Lower leg skin (tissue), 4 donors: ENCODE measurements around the gene SMPD2. TPM values are rescaled to one million over a fixed set of nuclear protein-coding genes. Genes with fewer than 3 reads are reported as not detected.

Source experiments
- DNase-seq, 2 donors: peaks; one replicate each; pipeline ENCODE4 v3.0.0-alpha.2; 2019; ENCODE audit warnings: low spot score in 2 of 2
- H3K4me3 ChIP-seq: fragments of 200-600 bp; sonication (generic); 2 replicates; pipeline ENCODE4 v1.5.1; 2017; ENCODE audit warnings: mild to moderate bottlenecking, low read depth; ENCODE audit not compliant: poor library complexity, severe bottlenecking
- POLR2A ChIP-seq, 2 donors: fragments of 450-650 bp; IDR thresholded peaks; one replicate each; pipeline ENCODE4 v1.6.1; 2016 to 2017; ENCODE audit warnings: antibody characterized with exemption in 2 of 2, mild to moderate bottlenecking in 1 of 2, moderate library complexity in 1 of 2
- WGBS, 2 donors: methylation state at CpG; one replicate each; pipeline ENCODE4 v1.1.5; 2018; 5-methylcytosine and 5-hydroxymethylcytosine counted together
- intact Hi-C: fragments of 100-400 bp; cut with DNase I; formaldehyde crosslinking; loops from one replicate; pipeline ENCODE4 v1.15.0; 2023; ENCODE audit warnings: low total_unique reads
- total RNA-seq, 4 donors: library from RNA; depleted of rRNA; stranded (reverse); fragments of >200 nt; gene quantifications; one replicate each; pipeline ENCODE4 v1.1.0, GENCODE V29; 2016
- TF ChIP-seq, protein P1 (sequence below), 3 donors: fragments of 450-650 bp; IDR thresholded peaks; one replicate each; pipeline ENCODE4 v1.5.1; 2016; ENCODE audit warnings: antibody characterized with exemption in 3 of 3, mild to moderate bottlenecking in 3 of 3, moderate library complexity in 2 of 3

Gene SMPD2, protein sequence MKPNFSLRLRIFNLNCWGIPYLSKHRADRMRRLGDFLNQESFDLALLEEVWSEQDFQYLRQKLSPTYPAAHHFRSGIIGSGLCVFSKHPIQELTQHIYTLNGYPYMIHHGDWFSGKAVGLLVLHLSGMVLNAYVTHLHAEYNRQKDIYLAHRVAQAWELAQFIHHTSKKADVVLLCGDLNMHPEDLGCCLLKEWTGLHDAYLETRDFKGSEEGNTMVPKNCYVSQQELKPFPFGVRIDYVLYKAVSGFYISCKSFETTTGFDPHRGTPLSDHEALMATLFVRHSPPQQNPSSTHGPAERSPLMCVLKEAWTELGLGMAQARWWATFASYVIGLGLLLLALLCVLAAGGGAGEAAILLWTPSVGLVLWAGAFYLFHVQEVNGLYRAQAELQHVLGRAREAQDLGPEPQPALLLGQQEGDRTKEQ
- total RNA-seq: 10 to 100 TPM; 17.4 to 24.9 (median 20.8) TPM

DNA sequence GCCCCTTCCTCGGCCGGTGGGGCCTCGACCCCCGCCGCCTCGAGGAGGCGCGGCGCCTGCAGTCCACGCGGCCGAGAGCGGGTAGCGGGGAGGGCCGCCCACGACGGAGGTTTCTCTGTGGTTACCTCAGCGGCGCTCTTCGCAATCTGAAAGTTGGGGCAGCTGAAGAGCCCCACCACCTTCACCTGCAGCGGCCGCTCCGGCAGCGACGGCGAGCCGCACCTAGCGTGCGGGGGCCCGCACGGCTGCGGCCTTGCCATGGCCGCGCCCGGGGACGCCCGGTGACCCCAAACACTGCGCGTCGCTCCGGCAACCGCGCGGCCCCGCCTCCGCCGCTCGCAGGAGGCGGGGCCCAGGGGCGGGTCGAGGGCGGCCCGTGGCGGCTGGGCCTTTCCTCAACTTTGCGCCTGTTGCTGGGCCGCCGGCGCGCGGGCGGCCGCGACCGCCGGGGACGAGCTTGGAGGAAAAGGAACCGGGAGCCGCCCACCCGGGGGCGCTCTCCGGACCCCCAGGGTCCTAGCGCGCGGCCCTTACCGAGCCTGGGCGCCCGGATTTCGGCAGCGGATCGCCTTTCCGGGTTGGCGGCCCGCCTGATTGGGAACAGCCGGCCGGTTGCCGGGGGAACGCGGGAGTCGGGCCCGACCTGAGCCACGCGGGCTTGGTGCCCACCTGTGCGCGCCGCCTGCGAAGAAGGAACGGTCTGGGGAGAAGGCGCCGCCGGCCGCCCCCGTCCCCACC lies at the start of gene SMPD2, which contains the start of gene PPIL6:
Gene SMPD2 (plus strand): TSS at position 394 of the 738 bp plus-strand sequence. CDS start 398 bp downstream, outside the sequence.
Gene PPIL6 (minus strand): TSS at position 298 of the 738 bp plus-strand sequence. CDS start 38 bp downstream, at position 260.
- peak within 1 kb of the TSS; percentile 74 for H3K4me3 ChIP-seq
- 0 to 1% methylated on average over 12 to 28 of the region's 102 CpGs for WGBS, 2 donors
- intact Hi-C loops: no loop called here
- TF ChIP-seq POLR2A (IDR thresholded peaks at IDR 0.05): no peak
- TF ChIP-seq, protein P1, sequence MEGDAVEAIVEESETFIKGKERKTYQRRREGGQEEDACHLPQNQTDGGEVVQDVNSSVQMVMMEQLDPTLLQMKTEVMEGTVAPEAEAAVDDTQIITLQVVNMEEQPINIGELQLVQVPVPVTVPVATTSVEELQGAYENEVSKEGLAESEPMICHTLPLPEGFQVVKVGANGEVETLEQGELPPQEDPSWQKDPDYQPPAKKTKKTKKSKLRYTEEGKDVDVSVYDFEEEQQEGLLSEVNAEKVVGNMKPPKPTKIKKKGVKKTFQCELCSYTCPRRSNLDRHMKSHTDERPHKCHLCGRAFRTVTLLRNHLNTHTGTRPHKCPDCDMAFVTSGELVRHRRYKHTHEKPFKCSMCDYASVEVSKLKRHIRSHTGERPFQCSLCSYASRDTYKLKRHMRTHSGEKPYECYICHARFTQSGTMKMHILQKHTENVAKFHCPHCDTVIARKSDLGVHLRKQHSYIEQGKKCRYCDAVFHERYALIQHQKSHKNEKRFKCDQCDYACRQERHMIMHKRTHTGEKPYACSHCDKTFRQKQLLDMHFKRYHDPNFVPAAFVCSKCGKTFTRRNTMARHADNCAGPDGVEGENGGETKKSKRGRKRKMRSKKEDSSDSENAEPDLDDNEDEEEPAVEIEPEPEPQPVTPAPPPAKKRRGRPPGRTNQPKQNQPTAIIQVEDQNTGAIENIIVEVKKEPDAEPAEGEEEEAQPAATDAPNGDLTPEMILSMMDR (IDR thresholded peaks at IDR 0.05): no peak
- DNase-seq: peak; percentile 83 to 96

DNA sequence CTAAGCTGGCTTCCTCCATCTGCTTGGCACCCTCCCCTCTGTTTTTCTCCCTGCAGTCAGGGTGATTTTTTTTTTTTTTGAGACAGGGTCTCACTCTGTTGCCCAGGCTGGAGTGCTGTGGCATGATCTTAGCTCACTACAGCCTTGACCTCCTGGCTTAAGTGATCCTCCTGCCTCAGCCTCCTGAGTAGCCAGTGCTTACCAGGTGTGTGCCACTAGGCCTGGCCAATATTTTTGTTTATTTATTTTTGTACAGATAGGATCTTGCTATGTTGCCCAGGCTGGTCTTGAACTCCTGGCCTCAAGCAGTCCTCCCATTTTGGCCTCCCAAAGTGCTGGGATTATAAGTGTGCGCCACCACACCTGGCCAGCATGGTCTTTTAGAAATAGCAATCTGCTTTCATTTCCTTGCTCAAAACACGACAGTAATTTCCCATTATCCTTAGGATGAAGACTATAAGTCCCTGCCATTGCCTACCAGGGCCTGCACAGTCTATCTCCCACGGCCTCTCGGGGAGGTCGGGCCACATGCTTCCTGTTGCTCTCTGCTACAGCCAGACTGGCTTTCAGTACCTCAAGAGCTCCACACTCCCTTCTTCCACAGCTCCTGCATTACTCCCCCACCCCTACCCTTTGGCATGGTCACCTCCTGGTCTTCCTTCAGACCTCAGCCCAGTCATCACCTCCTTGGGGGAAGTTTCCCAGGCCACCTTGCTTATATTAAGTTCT lies 47.2 kb upstream of the SMPD2 start:
- 72 to 83% methylated on average over 5 of the region's 5 CpGs for WGBS, 2 donors
- no peak overlapping the region for H3K4me3 ChIP-seq
- intact Hi-C loops: no loop called here
- no peak for DNase-seq
- no peak for TF ChIP-seq POLR2A (IDR thresholded peaks at IDR 0.05)
- TF ChIP-seq, protein P1 (IDR thresholded peaks at IDR 0.05): no peak

DNA sequence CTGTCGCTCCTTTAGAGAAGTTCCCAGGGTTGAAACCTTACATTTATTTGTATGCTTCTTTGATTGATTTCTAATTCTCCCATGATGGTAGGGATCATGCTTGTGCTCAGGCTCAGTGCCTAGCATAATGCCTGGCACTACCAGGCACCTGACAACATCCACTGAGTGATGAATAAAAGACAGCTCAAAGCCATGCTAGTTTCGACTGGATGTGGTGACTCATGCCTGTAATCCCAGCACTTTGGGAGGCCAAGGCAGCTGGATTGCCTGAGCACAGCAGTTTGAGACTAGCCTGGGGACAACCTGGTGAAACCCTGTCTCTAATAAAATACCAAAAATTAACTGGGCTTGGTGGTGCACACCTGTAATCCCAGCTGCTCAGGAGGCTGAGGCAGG lies 46.6 kb upstream of the SMPD2 start:
- no peak for TF ChIP-seq POLR2A (IDR thresholded peaks at IDR 0.05)
- TF ChIP-seq, protein P1 (IDR thresholded peaks at IDR 0.05): no peak
- intact Hi-C loops: no loop called here
- WGBS, 2 donors: 54 to 67% methylated on average over 2 of the region's 2 CpGs
- H3K4me3 ChIP-seq: no peak overlapping the region
- DNase-seq: no peak

DNA sequence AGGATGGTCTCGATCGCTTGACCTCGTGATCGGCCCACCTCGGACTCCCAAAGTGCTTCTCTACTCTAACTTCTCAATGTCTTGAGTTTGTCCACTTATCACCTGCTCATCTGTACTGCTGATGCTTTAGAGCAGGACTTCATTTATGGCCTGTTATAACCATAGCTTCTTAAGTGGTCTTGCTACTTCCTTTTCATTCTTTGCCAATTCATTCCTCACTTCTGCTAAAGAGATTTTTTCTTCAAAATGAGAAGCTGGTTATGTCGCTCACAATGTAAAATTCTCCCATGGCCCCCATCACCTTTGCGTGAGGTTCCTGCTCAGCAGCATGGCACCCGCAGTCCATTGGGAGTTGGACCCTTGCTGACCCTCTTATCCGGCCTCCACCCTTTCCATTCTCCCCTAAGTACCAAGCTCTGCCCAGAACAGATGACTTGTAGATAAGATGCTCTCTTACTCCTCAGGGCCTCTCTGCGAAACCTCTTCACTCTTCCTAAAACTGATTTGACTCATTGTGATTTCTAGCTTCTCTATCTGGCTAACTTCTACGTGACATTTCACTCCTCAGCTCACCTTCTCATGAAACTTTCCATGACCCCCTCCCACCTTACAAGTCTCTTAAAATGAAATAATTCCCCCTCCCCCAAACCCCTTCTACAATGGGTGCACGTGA lies 44.3 kb upstream of the SMPD2 start:
- DNase-seq: peak in 1 of 2 donors; percentile 14
- WGBS, 2 donors: 93 to 96% methylated on average over 12 of the region's 12 CpGs
- TF ChIP-seq POLR2A (IDR thresholded peaks at IDR 0.05): no peak
- TF ChIP-seq, protein P1 (IDR thresholded peaks at IDR 0.05): no peak
- H3K4me3 ChIP-seq: no peak overlapping the region
- intact Hi-C loops: no loop called here

DNA sequence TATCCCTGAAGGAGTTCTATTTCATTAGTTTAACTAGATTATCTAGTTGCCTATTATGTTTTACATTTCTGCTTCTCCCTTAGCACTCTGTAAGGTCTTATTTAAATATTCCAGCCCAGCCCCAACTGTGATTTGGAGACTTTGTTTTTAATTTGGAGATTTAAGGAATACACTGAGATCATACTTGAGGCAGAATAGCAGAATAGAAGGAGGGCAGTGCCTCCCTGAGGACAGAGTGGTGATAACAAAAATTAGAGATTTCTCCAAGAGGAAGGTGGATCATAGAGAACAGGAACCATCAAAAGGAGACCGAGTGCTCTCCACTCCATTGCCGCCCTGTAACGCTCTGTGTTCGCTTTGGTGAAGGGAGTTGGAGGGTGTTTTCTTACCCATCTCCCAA lies 43.5 kb upstream of the SMPD2 start:
- WGBS, 2 donors: 68% methylated on average over 4 of the region's 4 CpGs
- peak in 1 of 2 donors; percentile 37 for DNase-seq
- TF ChIP-seq, protein P1 (IDR thresholded peaks at IDR 0.05): no peak
- TF ChIP-seq POLR2A (IDR thresholded peaks at IDR 0.05): no peak
- no peak overlapping the region for H3K4me3 ChIP-seq
- intact Hi-C loops: no loop called here
